Stimulated activated CD8-positive, alpha-beta memory T cell treated with anti-CD3 and anti-CD28 coated beads, Interleukin-15, amount 100 ng/mL, for 48 hours (primary cell): ENCODE data around the gene CNTRL.
"Not testable (repeated sequence)": the region's sequence is repeated elsewhere in the genome, so short reads cannot be mapped to it uniquely, and the experiment has no call there.

Source experiments
- DNase-seq, 2 donors: peaks; one replicate each; pipeline ENCODE4 v3.0.0-alpha.2; 2020; ENCODE audit warnings: low read depth in 2 of 2

The CNTRL gene

DNA sequence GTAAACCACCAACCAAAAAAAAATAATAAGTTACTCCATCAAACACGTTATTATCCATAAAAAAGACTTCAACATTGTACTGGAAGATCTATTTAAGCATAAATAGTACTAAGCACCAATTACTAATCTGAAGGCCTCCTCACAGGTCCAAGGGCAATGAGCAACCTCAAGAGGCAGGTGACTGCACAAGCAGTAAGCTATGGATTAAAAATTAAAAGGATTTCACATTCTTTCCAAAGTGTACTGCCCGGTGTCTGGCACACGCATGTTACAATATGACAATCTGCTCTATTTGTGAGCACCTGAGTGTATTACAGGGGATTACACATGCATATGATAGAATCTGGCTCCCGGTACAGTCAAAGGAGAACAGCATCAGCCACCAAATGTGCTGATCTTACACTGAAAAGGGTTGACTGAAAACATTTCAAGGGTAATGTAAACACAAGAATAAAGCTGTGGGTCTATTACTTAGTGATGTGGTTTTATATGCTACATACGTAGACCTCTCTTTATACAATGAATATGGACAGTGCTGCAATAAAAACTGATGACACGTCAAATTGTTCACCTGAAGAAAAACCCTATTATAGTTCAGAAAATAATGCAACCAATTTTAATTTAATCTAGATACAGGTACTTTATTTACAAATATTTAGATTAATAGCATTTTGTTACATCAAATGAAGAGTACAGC lies 104.1 kb downstream of the CNTRL start:
- no peak for DNase-seq

DNA sequence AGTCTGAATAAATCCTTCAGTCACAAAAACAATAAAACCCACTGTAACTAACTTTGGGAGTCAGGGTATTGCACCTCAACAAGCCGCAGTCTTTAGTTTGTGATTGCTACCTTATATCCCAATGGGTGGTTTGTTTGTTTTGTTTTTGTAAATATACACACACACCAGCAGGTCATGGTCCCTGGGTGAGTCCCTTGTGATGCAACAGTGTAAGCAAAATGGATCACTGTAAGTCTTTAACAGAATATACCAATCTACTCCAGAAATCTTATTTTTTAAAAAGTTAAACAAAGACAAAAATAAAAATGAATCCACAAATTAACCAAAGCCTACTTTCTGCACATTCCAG lies 104.6 kb downstream of the CNTRL start:
- not testable (repeated sequence) for DNase-seq

DNA sequence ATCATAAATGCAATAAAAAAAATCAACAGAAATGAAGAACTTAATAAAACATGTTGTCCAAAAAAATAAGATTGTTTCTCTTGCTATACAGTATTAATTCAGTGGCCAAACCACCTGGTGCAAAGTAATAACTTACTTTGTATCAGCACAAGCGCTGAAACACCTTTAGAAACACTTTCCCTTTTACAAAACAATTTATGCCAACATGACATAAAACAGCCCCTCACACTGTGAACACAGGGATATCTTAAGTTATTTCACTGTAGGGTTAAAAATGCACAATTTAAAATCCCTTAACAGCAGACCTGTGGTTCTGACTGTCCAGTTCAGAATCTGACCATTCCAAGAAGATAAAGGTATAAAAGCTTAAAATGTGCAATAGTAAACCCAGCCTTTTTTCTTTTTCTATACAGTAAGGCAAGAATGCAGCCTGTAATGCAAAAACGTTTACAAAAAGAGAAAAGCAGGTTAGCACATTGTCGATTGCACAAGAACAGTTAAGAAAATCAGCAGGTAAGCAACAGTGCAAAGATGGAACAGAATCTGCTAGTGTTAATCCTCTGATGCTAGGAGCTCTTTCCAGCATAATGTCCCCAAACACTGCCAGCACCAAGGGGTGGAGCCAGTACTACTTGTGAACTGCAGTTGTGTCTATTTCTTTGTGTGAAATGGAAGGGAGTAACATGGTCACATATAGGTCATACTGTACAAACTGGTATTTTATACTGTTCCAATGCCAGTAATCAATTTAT lies 105.4 kb downstream of the CNTRL start:
- DNase-seq: no peak

DNA sequence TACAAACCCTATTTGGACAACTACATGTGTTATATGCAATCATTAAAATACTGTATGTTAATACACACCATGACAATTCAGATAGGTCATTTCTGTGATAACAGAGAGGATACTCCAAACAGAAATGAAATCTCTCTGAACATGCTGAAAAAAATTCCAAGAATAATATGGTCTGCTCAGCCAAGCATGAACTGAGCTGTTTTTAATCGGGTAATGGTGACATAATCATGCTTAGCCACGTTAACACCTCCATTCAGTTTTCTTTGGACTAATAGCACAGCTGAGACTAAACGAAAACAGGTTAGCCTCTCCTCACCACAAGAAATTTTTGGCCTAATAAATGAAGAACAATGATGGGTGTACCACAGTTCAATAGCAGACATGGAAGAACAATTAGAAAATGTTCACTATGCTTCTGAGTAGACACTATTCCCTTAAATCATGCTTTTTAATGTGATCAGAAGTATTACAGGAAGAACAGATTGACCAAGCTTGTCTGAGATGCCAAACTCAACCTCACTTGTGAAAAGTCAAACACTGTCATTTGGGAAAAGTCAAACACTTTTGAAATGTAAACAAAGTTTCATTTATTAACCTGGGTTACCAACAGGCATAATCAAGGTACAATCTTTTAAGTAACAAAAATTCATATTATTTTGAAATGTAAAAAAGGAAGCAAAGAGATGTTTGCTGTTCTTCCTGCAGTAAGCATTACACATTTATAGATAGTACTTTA lies 107.5 kb downstream of the CNTRL start:
- DNase-seq: no peak

DNA sequence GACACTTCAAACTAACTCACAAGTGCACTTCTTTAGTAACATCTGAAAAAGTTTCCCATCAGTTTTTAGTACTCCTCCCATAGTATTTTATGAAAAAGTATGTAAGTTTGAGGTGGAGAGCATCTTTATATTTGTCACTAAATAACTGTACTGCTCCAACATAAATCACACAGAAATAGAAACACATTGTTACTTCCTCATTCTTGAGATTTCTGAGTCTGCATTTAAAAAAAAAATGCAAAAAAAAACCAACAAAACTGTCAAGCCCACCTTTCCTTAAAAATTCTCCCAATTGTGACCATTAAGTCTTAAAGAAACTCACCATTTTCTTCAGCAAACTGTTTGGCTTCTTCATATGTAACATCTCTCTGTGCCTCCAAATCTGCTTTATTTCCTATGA lies 108.2 kb downstream of the CNTRL start:
- no peak for DNase-seq

DNA sequence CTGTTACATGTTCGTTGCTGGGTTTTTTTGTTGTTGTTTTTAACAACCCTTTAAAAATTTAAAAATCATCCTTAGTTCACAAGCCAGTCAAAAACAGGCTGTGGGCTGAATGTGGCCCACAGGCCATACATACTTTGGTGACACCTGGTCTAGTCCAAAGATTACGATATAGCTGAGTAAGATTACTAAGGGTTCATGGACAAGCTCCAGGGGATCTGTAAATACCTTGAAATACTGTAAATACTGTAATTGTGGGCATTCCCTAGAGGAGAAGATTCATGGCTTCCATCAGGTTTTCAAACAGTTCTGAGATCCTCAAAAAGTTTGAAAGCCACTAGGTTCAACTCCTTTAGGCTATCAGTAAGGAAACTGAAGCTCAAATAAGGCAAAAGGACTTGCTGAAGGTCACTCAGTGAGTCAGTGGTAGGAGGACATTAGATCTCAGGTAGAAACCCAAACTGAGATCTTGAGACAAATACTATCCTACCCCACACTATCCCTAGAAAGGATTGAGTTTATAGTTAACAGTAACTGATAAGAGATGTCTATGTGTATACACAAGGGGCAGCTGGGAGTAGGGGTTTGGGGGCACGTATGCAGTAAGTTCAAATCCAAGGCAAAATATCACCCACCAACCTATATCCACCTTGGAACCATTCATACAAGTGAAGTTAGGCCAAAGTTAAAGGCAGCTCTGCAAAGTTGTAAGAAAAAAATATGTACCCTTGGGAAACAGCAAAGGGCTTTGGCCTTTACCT lies 109.1 kb downstream of the CNTRL start:
- DNase-seq: no peak

DNA sequence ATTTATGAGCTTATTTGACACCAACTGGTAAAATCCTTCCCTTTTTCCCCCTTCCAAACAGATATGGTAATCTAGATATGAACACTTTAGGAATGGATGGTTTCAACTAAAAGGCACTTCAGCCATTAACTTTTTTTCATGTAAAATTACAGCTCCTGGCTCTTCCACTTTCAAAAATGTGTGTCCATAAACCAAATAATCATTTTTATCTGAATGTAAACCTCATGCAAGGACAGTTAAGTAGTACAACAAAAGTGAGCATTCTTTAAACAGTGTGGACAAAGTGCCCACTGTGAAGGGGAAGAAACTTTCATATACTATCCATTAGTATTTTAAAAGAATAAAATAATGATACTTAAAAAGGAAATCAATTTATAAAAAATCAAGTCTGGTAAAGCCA lies 109.7 kb downstream of the CNTRL start:
- DNase-seq: no peak

DNA sequence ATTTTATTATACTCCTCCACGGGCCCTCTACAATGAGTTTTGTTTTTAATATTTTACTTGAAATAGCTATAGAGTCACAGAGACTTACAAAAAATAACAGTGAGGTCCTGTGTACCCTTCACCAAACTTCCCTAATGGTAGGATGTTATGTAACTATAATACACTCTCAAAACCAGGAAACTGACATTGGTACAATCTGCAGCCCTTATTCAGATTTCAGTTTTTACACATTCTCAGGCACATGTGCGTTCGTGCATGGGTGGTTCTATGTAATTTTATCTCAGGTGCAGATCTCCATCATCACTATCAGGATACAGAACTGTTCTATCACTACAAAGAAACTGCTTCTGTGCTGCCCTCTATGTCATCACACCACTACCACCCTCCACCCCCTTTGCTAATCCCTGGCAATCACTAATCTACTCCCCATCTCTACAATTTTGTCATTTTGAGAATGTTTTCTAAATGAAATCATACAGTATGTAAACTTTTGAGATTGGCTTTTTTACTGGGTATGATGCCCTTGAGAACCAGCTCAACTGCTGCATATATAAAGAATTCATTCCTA lies 110.5 kb downstream of the CNTRL start:
- DNase-seq: no peak

DNA sequence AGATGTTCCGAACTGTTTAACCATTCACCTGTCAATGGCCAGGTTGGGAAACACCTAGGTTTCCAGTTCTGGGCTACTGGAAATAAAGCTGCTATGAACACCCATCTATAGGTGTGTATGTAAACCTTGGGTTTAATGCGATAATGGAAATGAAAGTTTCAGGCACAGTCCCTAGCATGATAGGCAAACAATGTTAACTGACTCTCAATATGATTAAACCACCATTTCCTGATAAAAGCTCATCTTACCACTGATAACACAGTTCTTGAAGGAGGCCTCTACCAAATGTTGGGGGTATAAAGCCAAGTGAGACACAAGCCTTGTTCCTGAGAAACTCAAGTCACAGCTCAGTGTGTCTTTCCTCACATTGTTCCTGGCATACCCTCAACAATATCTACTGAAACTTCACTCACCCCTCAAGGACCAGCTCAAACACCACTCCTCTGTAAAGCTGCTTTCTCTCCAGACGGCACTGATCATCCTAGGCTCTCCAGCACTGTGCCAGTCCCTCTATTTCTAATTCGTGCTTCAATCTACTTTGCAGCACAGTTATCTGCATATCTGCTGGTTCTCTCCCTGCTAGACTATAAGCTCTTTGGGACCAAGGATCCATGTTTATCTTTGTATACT lies 111.1 kb downstream of the CNTRL start:
- DNase-seq: no peak

DNA sequence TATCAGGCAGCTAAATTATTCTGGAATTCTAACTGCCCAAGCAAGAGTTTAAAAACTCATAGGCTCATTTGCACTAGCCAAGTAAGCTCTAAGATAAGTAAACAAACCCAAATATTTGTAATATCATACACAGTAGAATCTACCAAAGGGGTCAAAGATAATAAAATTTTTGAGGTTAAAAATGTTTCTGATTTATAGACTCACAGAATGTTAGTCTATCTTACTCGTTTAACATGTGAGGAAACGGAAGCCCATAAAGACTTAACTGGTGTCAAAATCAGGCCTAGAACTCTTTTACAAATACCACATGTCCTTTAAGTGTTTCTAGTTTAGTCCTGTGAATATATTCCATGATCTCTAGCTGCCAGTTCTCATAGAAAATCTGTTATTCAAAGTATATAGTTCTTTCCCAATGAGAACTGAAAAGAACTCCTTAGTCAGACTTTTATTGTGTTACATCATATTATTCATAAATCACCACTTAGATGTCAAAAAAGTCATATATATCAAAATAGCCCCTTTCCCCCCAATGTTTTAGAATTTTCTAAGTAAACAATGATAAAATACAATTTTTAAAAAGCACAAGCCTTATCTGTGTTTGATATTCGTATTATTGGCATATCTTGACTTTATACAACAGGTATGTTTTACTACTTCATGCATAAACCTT lies 113.0 kb downstream of the CNTRL start:
- no peak for DNase-seq

DNA sequence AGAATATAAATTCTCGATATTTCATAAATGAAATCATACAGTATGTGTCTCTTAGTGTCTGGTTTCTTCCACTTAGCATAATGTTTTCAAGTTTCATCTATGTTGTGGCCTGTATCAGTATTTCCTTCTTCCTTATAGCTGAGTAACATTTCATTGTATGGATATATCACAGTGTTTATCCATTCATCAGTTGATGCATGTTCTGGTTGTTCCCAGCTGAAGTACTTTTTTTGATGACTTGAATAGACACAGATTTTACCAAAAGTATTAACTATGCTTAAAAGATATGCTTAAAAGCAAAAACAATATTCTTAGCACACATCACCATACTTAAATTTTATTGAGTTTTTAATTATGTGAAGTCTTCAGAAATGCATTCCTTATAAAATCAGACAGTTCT lies 114.3 kb downstream of the CNTRL start:
- no peak for DNase-seq

DNA sequence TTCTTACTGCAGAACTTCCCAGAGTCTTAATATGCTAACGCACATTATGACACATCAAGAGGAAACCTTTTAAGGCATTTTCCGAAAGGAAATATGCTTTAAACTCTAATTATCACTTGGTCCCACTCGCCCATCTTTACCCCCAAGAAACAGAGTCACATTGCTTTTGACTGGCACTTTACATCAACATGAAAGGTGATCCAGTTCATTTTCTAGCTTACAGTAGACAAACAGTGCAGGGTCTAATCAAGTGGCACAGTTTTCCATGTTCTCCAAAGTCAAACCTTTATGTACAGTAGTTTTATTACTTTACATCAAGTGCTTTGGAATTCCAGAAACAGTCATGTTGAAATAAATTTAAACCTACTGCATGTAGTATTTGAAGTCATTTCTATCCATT lies 114.9 kb downstream of the CNTRL start:
- no peak for DNase-seq

DNA sequence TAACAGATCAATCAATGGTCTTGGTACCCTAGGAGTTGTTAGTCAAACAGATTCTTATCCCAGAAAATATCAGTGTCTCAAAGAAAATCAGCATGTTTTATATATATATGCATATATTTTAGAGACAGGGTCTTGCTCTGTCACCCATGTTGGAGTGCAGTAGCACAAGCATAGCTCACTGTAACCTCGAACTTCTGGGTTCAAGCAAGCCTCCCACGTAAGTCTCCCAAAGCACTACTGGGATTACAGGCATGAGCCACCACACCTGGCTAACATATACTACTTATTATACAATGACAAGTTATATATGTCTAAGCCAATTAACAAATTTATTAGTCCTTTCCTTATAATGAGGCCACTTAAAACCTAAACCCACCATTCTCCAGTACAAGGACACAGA lies 116.5 kb downstream of the CNTRL start:
- no peak for DNase-seq

DNA sequence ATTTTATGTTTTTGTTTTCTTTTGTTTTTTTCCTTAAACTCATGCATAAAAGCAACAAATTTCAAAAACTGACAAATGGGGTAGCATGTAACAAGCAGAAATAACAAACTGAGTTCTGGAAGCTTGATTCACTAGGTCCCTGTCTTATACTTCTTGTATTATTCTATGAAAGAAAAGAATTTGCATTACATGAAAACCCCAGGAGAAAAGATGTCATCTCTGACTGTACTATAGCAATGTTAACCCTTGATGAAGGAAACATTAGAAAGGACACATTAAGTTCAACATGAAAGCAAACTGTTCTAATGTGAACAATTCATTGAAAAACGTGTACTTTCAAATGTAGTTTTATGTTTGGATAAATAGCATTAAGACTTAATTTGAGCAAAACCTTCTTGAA lies 117.8 kb downstream of the CNTRL start:
- no peak for DNase-seq

DNA sequence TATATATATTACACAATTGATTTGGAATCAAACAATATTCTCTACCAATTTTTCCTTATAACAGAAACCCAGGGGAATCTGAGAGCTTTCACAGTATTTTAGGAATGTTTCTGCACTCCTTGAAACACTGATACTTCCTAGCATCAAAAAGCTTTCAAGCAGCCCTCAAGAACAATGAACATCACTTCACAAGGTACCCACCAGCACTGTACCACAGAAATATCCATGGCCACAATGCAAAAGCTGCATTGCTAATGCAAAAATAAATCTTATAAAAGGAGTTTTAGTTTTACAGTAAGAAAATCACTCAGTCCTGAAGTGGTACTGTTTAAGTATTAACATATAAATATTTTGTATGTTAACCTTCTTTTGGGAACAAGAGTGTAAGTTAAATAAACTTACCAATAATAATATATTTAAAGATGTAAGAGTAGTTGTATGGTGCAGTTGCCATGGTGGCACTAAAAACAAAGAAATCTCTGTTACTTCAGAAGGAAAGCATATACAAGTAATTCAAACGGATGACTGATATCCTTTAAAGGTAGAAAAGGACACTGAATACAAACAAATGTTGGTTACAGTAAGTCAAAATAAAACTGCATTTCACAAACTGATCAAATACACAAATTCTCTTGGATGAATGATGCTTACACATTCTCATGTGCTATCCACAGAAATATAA lies 118.3 kb downstream of the CNTRL start:
- no peak for DNase-seq

DNA sequence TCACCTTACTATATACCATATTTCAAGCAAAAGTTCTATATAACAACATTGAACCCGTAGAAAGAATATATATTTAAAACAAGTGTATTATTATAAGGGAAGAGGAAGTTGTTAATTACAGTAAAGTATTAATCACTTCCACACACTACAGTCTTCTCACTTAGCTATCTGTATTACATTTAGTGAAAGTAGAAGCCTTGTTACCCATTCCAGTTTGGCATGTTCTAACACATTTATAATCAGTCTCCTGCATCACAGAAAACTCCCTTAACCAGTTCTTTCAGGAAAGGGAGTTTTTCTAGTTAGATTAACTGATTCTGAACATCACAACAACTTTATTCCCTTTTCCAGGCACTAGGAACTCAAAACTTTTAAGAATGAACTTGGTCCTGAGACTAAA lies 120.0 kb downstream of the CNTRL start:
- DNase-seq: no peak

DNA sequence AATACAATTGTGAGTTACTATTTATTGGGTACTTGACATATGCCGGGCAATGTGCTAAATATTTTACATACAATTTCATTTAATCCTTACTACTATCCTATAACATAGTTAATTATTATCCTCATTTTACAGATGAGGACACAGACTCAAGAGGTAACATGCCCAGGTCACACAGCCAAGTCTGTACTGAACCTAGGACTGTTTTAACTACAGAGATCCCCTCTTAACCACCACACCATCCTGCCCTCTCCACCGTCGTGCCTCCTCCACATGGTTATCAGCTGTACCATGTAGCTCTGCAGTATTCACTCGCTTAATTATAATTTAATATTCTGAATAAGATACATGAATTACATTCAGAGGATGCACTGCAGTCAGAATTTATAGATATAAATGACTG lies 121.6 kb downstream of the CNTRL start:
- DNase-seq: no peak

DNA sequence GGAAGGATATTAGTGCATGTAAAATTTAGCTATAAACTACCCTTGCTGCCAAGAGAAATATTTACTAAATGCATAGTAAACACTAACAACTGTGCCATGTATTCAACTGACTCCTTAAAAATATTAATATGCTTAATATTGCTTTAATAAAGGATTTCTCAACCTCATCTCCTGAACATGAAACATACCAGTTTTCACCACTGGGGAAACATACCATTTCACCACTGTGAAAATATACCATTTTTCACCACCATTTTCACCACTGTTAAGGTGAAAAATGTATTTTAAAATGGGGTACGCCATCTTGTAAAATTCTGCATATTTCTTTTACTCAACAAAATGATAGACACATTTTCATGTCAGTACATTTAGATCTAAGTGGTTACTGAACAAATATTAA lies 122.4 kb downstream of the CNTRL start:
- DNase-seq: no peak

DNA sequence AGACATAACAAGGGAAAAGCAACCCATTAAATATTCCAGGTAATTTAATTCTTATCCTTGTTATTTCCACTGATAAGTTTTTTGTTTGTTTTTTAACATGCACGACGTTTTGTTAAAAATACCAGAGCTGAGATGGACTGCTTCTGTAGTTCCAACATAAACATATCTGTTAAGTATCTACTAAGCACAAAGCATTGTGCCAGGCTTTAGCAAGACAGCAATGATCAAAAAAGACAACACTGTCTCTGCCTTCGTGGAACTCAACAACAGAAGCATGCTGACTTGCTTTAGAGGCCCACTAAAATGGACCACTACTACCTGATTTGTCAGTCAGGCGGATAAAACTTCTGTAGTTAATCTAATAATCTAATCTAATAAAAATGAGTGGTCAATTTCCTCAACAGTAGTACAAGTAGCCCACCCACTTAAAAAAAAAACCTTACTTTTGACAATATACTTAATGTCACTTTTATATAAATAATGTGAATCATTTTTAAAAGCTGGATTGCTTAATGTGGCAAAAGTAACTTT lies 123.8 kb downstream of the CNTRL start:
- no peak for DNase-seq

DNA sequence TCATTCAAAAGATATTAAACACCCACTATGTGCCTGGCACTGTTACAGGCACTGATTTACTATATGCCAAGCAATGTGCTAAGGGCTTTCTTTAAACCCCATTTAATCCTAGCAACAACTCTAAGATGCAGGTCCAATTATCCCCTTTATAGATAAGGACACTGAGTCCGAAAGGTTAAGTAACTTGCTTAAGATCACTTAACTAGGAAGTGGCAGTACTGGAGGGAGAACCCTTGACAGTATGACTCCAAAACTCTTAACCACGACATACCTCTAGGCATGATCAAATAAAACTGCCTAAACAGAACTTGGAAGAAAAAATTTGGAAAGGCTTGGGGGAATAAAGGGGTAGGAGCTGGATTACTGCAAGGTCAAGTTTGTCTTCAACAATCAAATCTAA lies 125.2 kb downstream of the CNTRL start:
- no peak for DNase-seq
